BLaER1 (cell line): ENCODE results near the gene ZSWIM4.
"Not testable (repeated sequence)": the region's sequence is repeated elsewhere in the genome, so short reads cannot be mapped to it uniquely, and the experiment has no call there.

Experiments used
- H3K27ac ChIP-seq: shearing (Covaris generic); formaldehyde crosslinking; 2 replicates; pipeline ENCODE4 v1.8.1; 2022
- H3K27me3 ChIP-seq: shearing (Covaris generic); formaldehyde crosslinking; 2 replicates; pipeline ENCODE4 v1.8.1; 2022
- H3K36me3 ChIP-seq: shearing (Covaris generic); formaldehyde crosslinking; 2 replicates; pipeline ENCODE4 v1.8.1; 2022
- H3K4me1 ChIP-seq: shearing (Covaris generic); formaldehyde crosslinking; 2 replicates; pipeline ENCODE4 v1.8.1; 2022
- H3K4me2 ChIP-seq: shearing (Covaris generic); formaldehyde crosslinking; 2 replicates; pipeline ENCODE4 v1.8.1; 2022
- H3K4me3 ChIP-seq: shearing (Covaris generic); formaldehyde crosslinking; 2 replicates; pipeline ENCODE4 v1.8.1; 2022
- H3K9ac ChIP-seq: shearing (Covaris generic); formaldehyde crosslinking; 2 replicates; pipeline ENCODE4 v1.8.1; 2022
- H3K9me3 ChIP-seq: shearing (Covaris generic); formaldehyde crosslinking; 2 replicates; pipeline ENCODE4 v1.8.1; 2022
- H4K20me1 ChIP-seq: shearing (Covaris generic); formaldehyde crosslinking; 2 replicates; pipeline ENCODE4 v1.8.1; 2022
- Cebpa-rat ChIP-seq: shearing (Covaris generic); IDR thresholded peaks from 2 replicates; pipeline ENCODE4 v1.8.1; 2022

The ZSWIM4 gene

DNA sequence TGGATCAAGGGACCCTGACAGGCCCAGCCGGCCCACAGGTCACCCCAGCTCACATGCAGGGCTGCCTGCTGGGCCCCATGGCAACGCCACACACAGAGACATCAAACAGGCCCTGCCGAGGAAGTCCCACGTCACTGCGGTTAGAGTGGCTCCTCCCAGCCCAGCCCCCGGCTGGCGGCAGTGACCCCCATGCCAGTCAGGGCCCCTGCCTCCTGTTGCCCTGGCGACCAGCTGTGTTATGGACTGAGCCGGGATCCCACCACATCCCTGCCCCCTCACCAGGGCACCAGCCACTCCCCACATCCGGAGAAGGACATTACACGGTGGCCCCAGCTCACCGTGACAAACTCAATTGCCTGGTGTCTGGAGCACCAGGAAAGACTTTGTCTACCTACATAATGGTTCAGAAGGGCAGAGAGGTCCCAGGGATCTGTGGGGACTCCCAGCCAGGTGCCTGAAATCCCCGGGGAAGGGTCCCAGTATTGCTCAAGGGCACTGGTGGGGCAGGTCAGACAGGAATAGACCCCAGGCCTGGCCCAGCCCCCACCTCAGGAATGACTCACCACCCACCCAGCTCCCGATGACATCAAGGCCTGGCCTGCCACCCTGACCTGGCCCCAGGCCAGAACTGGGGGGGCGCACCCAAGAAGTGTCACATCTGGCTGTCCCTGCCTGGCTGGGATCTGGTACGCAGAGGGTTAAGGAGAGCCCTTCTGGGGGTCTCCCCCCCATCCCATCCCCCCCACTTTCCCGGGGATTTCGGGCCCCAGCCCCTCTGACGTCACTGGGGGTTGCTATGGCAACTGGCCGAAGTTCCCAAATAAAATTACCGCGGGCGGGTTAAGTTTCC, 51.5 kb downstream of the ZSWIM4 start:
- Histone ChIP-seq H3K27me3 (peaks cover 13% of the 10 kb centered on the region; the same call in 1 of the 2 replicates), H3K36me3 (no peaks in the 10 kb centered on the region), H3K27ac (peak overlapping the region; percentile 99), H3K9me3 (no peaks in the 10 kb centered on the region), H3K4me3 (peak overlapping the region; percentile 67), H3K4me1 (peaks cover 70% of the 10 kb centered on the region), H3K4me2 (peak overlapping the region; percentile 98), H3K9ac (peak overlapping the region; percentile 91), H4K20me1 (no peaks in the 10 kb centered on the region)
- TF ChIP-seq Cebpa-rat, result peak; percentile 62; the same call in 1 of the 2 replicates

- peak overlapping the region; percentile 91 for H3K9ac ChIP-seq
- H3K27me3 ChIP-seq, result peaks cover 13% of the 10 kb centered on the region; the same call in 1 of the 2 replicates
- no peak for TF ChIP-seq Cebpa-rat
- peak overlapping the region; percentile 98 for H3K4me2 ChIP-seq
- peak overlapping the region; percentile 67 for H3K4me3 ChIP-seq
- H3K9me3 ChIP-seq, result no peaks in the 10 kb centered on the region
- H3K27ac ChIP-seq, result peak overlapping the region; percentile 99
- no peaks in the 10 kb centered on the region for H4K20me1 ChIP-seq
- peaks cover 69% of the 10 kb centered on the region for H3K4me1 ChIP-seq
- no peaks in the 10 kb centered on the region for H3K36me3 ChIP-seq
Observed at GRCh38 chr19:13847407-13848339, 52.4 kb downstream of the ZSWIM4 start.

DNA sequence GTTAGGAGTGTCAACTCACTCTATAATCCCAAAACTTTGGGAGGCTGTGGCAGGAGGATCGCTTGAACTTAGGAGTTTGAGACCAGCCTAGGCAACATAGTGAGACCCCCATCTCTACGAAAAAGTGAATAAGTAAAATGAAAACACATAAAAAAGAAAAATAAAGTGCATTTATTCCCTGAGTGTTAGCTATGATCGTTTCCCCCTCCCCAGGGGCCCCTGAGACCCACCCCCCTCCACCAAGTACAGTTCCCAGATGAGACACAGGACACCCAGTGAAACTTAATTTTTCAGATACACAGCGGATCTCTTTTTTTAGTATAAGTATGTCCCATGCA, 53.1 kb downstream of the ZSWIM4 start:
- H3K4me2 ChIP-seq, result peak overlapping the region; percentile 98
- H3K27ac ChIP-seq, result no peak overlapping the region
- no peak overlapping the region for H3K9ac ChIP-seq
- H3K27me3 ChIP-seq, result peaks cover 13% of the 10 kb centered on the region; the same call in 1 of the 2 replicates
- no peaks in the 10 kb centered on the region for H4K20me1 ChIP-seq
- no peaks in the 10 kb centered on the region for H3K36me3 ChIP-seq
- TF ChIP-seq Cebpa-rat, result no peak
- no peaks in the 10 kb centered on the region for H3K9me3 ChIP-seq
- H3K4me3 ChIP-seq, result no peak overlapping the region
- peaks cover 65% of the 10 kb centered on the region for H3K4me1 ChIP-seq

GRCh38 chr19:13848798-13849676, 53.8 kb downstream of the ZSWIM4 start:
- Histone ChIP-seq H3K27me3 (peaks cover 13% of the 10 kb centered on the region; the same call in 1 of the 2 replicates), H3K9ac (no peak overlapping the region), H3K9me3 (no peaks in the 10 kb centered on the region), H3K36me3 (no peaks in the 10 kb centered on the region), H3K4me3 (no peak overlapping the region), H3K27ac (no peak overlapping the region), H3K4me1 (peaks cover 57% of the 10 kb centered on the region), H3K4me2 (no peak overlapping the region), H4K20me1 (no peaks in the 10 kb centered on the region)
- TF ChIP-seq Cebpa-rat, result no peak

DNA sequence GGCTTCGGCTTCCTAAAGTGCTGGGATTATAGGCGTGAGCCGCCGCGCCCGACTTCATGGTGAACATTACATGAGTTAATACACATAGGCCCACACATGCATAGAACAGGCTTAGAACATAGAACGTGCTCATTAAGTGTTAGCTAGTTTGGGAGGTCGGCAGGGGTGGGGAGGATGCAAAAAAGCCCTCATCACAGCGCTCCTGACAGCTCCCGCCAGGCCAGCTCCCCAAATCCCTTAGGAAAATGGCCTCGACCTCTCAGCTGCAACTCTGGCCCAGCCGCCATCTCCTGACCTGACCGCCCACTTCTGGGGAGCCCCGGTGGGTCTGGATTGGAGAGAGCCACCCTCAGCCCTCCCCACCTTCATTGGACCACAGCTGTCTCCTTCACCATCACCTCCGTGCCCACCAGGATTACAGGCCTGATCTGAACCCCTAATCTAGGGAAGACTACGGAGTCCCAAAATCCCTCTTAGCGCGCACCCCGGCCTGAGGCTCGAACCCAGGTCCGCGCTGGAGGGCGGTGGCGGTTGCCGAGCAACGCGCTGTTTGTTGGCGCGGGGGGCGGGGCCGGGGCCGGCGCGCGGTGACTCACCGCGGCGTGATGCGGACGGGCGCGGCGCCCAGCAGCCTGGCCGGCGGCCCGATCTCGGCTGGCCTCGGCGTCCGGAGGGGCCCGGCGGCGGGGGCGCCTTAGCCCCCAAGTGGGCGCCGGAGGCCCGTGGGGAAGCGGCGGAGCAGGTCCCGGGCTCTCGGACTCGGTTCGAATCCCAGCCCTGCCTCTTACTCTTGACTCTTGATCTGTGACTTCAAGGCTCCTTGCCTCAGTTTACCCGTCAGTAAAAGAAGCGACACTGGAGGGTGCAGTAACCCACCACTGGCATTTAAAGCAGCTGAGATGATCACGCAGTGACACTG, 55.0 kb downstream of the ZSWIM4 start:
- no peak for TF ChIP-seq Cebpa-rat
- Histone ChIP-seq H3K4me3 (no peak overlapping the region), H4K20me1 (no peaks in the 10 kb centered on the region), H3K27me3 (peaks cover 13% of the 10 kb centered on the region; the same call in 1 of the 2 replicates), H3K9ac (no peak overlapping the region), H3K4me2 (peak overlapping the region; percentile 4; the same call in 1 of the 2 replicates), H3K36me3 (no peaks in the 10 kb centered on the region), H3K27ac (no peak overlapping the region), H3K4me1 (peaks cover 45% of the 10 kb centered on the region), H3K9me3 (no peaks in the 10 kb centered on the region)

GRCh38 chr19:13850910-13851733, 55.9 kb downstream of the ZSWIM4 start:
- no peak overlapping the region for H3K27ac ChIP-seq
- H3K9me3 ChIP-seq, result no peaks in the 10 kb centered on the region
- no peak overlapping the region for H3K4me3 ChIP-seq
- no peak overlapping the region for H3K9ac ChIP-seq
- H3K4me1 ChIP-seq, result peaks cover 37% of the 10 kb centered on the region
- H3K4me2 ChIP-seq, result no peak overlapping the region
- peaks cover 13% of the 10 kb centered on the region; the same call in 1 of the 2 replicates for H3K27me3 ChIP-seq
- H3K36me3 ChIP-seq, result no peaks in the 10 kb centered on the region
- no peak for TF ChIP-seq Cebpa-rat
- no peaks in the 10 kb centered on the region for H4K20me1 ChIP-seq

DNA sequence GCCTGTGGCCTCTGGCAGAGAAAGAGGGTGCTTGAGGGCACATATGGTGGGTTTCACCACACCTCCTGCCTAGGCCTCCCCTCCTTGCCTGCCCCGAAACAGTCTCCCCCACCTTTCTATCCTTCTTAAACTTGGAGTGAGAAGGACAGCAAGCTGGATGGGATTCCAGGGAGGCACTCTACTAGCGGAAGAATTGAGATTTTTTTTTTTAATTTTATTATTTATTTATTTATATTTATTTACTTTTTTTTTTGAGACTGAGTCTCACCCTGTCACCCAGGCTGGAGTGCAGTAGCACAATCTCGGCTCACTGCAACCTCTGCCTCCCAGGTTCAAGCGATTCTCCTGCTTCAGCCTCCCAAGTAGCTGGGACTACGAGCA, 56.5 kb downstream of the ZSWIM4 start:
- not testable (repeated sequence) for H3K27ac ChIP-seq

DNA sequence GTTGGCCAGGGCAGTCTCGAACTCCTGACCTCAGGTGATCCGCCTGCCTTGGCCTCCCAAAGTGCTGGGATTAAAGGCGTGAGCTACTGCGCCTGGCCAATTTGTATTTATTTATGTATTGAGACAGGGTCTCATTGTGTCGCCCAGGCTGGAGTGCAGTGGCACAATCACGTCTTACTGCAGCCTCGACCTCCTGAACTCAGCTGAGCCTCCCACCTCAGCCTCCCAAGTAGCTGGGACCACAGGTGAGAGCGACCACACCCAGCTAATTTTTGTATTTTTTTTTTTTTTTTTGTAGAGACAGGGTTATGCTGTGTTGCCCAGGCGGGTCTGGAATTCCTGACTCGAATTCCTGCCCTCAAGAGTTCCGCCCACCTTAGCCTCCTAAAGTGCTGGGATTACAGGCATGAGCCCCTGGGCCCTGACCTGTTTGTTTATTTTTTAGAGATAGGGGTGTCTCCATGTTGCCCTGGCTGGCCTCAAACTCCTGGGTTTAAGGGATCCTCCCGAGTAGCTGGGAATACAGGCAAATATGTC, 57.0 kb downstream of the ZSWIM4 start:
- H3K4me1 ChIP-seq, result peaks cover 26% of the 10 kb centered on the region
- H3K9ac ChIP-seq, H3K4me3 ChIP-seq, H4K20me1 ChIP-seq, H3K9me3 ChIP-seq, H3K36me3 ChIP-seq, H3K27ac ChIP-seq, H3K4me2 ChIP-seq: not testable (repeated sequence)
- peaks cover 13% of the 10 kb centered on the region; the same call in 1 of the 2 replicates for H3K27me3 ChIP-seq

More for the DNA sequence above, 56.5 kb downstream of the ZSWIM4 start:
- H3K9ac ChIP-seq, H3K9me3 ChIP-seq, H3K36me3 ChIP-seq, H3K4me2 ChIP-seq, H3K4me3 ChIP-seq, H4K20me1 ChIP-seq: not testable (repeated sequence)
- Histone ChIP-seq H3K27me3 (peaks cover 13% of the 10 kb centered on the region; the same call in 1 of the 2 replicates), H3K4me1 (peaks cover 31% of the 10 kb centered on the region)
